Smooth muscle cell (in vitro differentiated cells): Measurements from ENCODE around the gene PDE3A. TPM values are rescaled to one million over a fixed set of nuclear protein-coding genes. Genes with fewer than 3 reads are reported as not detected.

Experiments used
- DNase-seq: peaks from one replicate; lab custom pipeline; 2025; ENCODE audit not compliant: unreplicated experiment; lab: John Stamatoyannopoulos, UW
- H2AFZ ChIP-seq: fragments of 200-600 bp; sonication (generic); 2 replicates; pipeline ENCODE4 v1.6.0; 2016; ENCODE audit warnings: antibody characterized with exemption, low read depth, mild to moderate bottlenecking
- H3F3A ChIP-seq: fragments of 200-600 bp; sonication (generic); 2 replicates; pipeline ENCODE4 v1.6.0; 2017; ENCODE audit warnings: antibody characterized with exemption, low read depth
- H3K27ac ChIP-seq: fragments of 200-600 bp; sonication (generic); 2 replicates; pipeline ENCODE4 v1.5.1; 2016; ENCODE audit warnings: low read depth, mild to moderate bottlenecking
- H3K27me3 ChIP-seq: fragments of 200-600 bp; sonication (generic); 2 replicates; pipeline ENCODE4 v1.6.1; 2016; ENCODE audit warnings: low read depth, mild to moderate bottlenecking
- H3K36me3 ChIP-seq: fragments of 200-600 bp; sonication (generic); 2 replicates; pipeline ENCODE4 v1.5.1; 2016; ENCODE audit warnings: low read depth
- H3K4me1 ChIP-seq: fragments of 200-600 bp; sonication (generic); 2 replicates; pipeline ENCODE4 v1.5.1; 2016; ENCODE audit warnings: low read depth
- H3K4me2 ChIP-seq: fragments of 200-600 bp; sonication (generic); 2 replicates; pipeline ENCODE4 v1.6.0; 2016; ENCODE audit warnings: mild to moderate bottlenecking
- H3K4me3 ChIP-seq: fragments of 200-600 bp; sonication (generic); 2 replicates; pipeline ENCODE4 v1.5.1; 2016; ENCODE audit warnings: mild to moderate bottlenecking
- H3K79me2 ChIP-seq: fragments of 200-600 bp; sonication (generic); 2 replicates; pipeline ENCODE4 v1.6.0; 2016; ENCODE audit warnings: low read depth, mild to moderate bottlenecking
- H3K9ac ChIP-seq: fragments of 200-600 bp; sonication (generic); 2 replicates; pipeline ENCODE4 v1.6.0; 2016; ENCODE audit warnings: low read depth
- H3K9me3 ChIP-seq: fragments of 200-600 bp; sonication (generic); replicated peaks from 2 replicates; pipeline ENCODE4 v1.5.1; 2016; ENCODE audit warnings: low read depth
- H4K20me1 ChIP-seq: fragments of 200-600 bp; sonication (generic); 2 replicates; pipeline ENCODE4 v1.6.0; 2016; ENCODE audit warnings: low read depth
- WGBS: methylation state at CpG from one replicate; pipeline ENCODE4 v1.1.7; 2016; ENCODE audit warnings: low lambda C conversion rate; 5-methylcytosine and 5-hydroxymethylcytosine counted together
- polyA plus RNA-seq: library from polyadenylated mRNA; unstranded; fragments of >200 nt; fragmentation: Nextera tagmentation; extraction: Ambion mirVana; gene quantifications from 2 replicates; pipeline ENCODE4 v1.2.1, GENCODE V29; 2016
- total RNA-seq: library from RNA; depleted of rRNA; stranded (reverse); fragments of >200 nt; gene quantifications from 2 replicates; pipeline ENCODE4 v1.2.3, GENCODE V29; 2014
- TF ChIP-seq, protein P1 (sequence below): fragments of 200-600 bp; sonication (generic); IDR thresholded peaks from 2 replicates; pipeline ENCODE4 v1.5.1; 2017; ENCODE audit warnings: borderline replicate concordance, mild to moderate bottlenecking, antibody characterized with exemption; ENCODE audit not compliant: insufficient read depth, poor library complexity, severe bottlenecking

The PDE3A gene
- total and polyA plus RNA-seq, 2 experiments from 2014 or later = 1.3 to 6.1 TPM

DNA sequence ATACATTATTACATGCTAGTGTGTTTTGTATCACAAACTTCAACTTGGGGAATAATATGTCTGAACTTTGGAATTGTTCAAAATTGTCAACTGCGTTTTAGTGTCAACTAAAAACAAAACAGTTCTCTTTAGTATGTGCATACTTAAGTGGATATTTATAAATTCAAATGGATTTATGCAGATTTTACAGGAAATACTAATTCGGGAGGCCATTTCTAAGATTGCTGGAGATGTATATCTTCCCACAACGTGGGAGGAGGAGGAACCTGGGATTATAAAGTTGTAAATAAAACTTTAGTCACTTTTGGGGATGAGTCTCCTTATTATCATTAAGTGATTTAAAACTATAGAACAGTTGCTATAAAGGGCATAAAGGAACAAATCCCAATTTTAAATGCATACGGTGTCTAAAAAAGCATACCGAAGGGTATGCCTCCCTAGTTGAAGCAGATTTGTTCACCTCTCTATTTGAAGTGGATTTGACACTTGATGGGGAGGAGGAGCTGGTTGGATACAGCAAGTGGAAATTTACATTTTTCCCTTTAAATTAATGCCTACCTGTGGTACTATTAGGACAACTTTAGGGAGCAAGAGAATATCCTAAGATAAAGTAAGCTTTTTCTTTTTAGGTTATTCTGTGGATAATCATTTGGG lies 2.7 kb downstream of the PDE3A start:
- 29% methylated on average over 5 of the region's 5 CpGs for WGBS
- Histone ChIP-seq H3K9me3 (no peaks in the 10 kb centered on the region), H3K27me3 (peaks cover 32% of the 10 kb centered on the region), H2AFZ (no peak overlapping the region), H3K4me2 (peak overlapping the region; percentile 86), H3F3A (peaks cover 6% of the 10 kb centered on the region), H3K9ac (no peak overlapping the region), H3K79me2 (peaks cover 42% of the 10 kb centered on the region), H3K4me1 (peaks cover 11% of the 10 kb centered on the region), H3K36me3 (no peaks in the 10 kb centered on the region), H3K4me3 (peak overlapping the region; percentile 70), H4K20me1 (no peaks in the 10 kb centered on the region), H3K27ac (no peak overlapping the region)
- no peak for DNase-seq
- TF ChIP-seq, protein P1, sequence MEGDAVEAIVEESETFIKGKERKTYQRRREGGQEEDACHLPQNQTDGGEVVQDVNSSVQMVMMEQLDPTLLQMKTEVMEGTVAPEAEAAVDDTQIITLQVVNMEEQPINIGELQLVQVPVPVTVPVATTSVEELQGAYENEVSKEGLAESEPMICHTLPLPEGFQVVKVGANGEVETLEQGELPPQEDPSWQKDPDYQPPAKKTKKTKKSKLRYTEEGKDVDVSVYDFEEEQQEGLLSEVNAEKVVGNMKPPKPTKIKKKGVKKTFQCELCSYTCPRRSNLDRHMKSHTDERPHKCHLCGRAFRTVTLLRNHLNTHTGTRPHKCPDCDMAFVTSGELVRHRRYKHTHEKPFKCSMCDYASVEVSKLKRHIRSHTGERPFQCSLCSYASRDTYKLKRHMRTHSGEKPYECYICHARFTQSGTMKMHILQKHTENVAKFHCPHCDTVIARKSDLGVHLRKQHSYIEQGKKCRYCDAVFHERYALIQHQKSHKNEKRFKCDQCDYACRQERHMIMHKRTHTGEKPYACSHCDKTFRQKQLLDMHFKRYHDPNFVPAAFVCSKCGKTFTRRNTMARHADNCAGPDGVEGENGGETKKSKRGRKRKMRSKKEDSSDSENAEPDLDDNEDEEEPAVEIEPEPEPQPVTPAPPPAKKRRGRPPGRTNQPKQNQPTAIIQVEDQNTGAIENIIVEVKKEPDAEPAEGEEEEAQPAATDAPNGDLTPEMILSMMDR = no peak

GRCh38 chr12:20372326-20373096 lies 4.2 kb downstream of the PDE3A start:
- no peaks in the 10 kb centered on the region for H3K36me3 ChIP-seq
- WGBS = 54% methylated on average over 3 of the region's 3 CpGs
- no peak for DNase-seq
- peaks cover 9% of the 10 kb centered on the region for H3K4me1 ChIP-seq
- no peak overlapping the region for H3K9ac ChIP-seq
- H3K27ac ChIP-seq = no peak overlapping the region
- H3K9me3 ChIP-seq = no peaks in the 10 kb centered on the region
- no peak overlapping the region for H2AFZ ChIP-seq
- peaks cover 4% of the 10 kb centered on the region for H3F3A ChIP-seq
- H3K27me3 ChIP-seq = peaks cover 19% of the 10 kb centered on the region
- TF ChIP-seq, protein P1 = no peak
- no peaks in the 10 kb centered on the region for H4K20me1 ChIP-seq
- peak overlapping the region; percentile 70 for H3K4me3 ChIP-seq
- H3K4me2 ChIP-seq = no peak overlapping the region
- H3K79me2 ChIP-seq = peaks cover 50% of the 10 kb centered on the region

- TF ChIP-seq, protein P1 = no peak
- H4K20me1 ChIP-seq = no peaks in the 10 kb centered on the region
- no peak overlapping the region for H2AFZ ChIP-seq
- H3K4me1 ChIP-seq = peaks cover 6% of the 10 kb centered on the region
- H3K27ac ChIP-seq = no peak overlapping the region
- peaks cover 19% of the 10 kb centered on the region for H3K27me3 ChIP-seq
- DNase-seq = no peak
- H3K4me3 ChIP-seq = no peak overlapping the region
- peaks cover 61% of the 10 kb centered on the region for H3K79me2 ChIP-seq
- H3K4me2 ChIP-seq = no peak overlapping the region
- H3F3A ChIP-seq = no peaks in the 10 kb centered on the region
- WGBS = 89% methylated on average over 3 of the region's 3 CpGs
- no peak overlapping the region for H3K9ac ChIP-seq
- no peaks in the 10 kb centered on the region for H3K36me3 ChIP-seq
- H3K9me3 ChIP-seq = no peaks in the 10 kb centered on the region
These were observed 6.5 kb downstream of the PDE3A start for GRCh38 chr12:20374795-20375194.
